ENCODE measurements around the gene ATAD3C.
"Not testable (repeated sequence)": the region's sequence is repeated elsewhere in the genome, so short reads cannot be mapped to it uniquely, and the experiment has no call there.

The ATAD3C gene

DNA sequence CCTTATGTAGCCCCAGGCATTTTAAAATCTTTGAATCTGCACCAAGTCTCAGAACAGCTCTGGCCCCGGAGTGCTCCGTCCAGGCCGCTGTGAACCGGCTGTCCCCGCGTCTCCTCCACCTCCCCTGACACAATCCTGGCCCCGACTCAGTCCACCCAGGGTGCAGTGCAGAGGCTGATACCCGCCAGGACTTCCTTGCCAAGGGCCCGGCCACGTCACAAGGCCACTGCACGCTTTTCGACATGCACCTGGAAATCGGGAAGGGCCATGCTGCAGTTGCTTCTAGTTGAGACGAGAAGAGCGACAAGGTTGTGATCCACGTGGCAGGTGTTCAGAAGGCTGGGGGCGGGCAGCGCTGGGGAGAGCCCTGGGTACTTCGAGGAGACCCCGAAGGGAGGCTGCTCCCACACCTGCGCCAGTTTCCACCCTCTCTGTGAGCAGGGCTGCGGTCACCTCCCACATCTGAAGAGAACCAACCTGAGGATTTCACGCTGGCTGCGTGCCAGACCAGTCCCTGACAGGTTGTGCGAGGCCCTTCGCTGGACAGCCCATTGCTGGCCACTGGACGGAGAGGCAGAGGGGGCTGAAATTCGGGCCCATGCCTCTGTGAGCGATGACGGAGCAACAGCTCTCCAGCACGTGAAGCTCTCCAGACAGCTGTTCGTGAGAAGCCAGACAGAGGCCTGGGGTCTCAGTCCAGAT lies 7.3 kb upstream of the ATAD3C start:
- no peak for DNase-seq (ENCODE audit: low read depth, low spot score)

DNA sequence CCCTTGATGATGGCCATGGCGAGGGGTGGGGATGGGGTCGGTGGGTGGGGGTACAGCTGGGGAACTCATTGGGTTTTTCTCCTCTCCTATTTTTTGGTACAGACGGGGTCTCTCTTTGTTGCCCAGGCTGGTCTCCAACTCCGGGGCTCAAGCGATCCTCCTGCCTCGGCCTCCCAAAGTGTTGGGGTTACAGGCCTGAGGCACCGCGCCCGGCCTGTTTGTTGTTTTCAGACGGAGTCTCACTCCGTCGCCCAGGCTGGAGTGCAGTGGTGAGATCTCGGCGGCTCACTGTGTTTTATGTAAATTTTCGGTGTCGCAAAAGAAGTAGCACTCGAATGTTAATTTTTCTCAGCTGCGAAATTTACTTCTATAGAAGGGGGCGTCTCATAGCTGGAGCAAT lies 2.9 kb upstream of the ATAD3C start:
- not testable (repeated sequence) for DNase-seq (ENCODE audit: low read depth, low spot score)

DNA sequence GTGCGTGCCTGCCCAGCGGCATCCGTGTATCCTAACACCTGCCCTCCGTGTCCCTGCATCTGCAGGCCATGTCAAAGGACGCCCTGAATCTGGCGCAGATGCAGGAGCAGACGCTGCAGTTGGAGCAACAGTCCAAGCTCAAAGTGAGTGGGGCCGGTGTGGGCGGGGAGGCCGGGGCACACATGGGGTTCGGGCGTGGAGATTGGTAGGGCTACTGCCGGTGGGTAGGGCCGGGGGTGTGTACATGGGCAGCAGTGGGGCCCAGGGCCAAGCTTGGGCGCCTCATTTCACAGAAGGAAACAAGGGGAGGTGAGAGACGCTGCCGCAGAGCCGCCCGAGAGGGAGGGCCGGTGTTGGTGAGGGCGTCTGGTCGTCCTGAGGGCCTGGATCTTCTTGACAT lies 1.1 kb downstream of the ATAD3C start:
- DNase-seq (ENCODE audit: low read depth, low spot score), result not testable (repeated sequence)

DNA sequence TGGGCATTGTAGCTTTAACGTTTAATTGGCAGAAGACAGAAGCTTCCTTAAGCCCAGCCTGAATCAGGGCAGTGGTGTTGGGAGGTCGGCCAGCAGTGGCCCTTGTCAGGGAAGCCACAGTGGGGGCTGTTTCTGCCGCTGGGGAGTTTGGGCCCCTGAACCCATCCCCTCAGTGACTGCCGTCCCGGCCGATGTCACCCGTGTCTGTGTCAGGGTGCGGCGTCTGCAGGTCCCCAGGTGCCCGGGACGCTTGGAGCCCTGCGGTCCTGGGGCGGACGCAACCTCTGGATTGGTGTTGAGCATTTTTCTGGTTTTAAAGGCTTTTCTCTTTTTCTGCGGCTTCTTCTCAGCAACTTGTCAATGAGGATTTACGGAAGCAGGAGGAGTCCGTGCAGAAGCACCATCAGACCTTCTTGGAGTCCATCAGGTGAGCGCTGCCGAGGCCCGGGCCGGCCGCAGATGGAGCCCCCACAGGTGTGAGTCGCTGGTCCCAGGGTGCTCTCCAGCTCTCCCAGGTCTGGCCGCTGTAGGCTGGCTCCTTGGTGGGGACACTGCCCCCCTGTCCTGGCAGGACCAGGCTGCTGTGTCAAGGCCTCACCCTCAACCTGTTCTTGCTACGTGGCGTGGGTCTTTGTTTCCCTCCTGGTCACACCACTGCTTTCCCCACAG lies 2.3 kb downstream of the ATAD3C start:
- no peak for DNase-seq (ENCODE audit: low read depth, low spot score)

DNA sequence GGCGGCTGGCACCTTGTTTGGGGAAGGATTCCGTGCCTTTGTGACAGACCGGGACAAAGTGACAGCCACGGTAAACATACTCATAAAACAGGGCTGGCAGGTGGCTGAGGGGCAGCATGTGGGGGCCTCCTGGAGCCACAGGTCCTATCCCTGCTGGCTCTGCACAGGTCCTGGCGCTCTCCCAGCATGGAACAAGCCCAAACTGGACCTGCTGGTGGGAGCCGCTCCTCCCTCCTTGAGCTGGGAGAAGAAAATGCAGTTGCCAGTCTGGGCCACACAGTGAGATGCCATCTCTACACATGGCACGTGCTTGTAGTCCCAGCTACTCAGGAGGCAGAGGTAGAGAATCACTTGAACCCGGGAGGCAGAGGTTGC lies 2.9 kb downstream of the ATAD3C start:
- DNase-seq (ENCODE audit: low read depth, low spot score), result not testable (repeated sequence)

DNA sequence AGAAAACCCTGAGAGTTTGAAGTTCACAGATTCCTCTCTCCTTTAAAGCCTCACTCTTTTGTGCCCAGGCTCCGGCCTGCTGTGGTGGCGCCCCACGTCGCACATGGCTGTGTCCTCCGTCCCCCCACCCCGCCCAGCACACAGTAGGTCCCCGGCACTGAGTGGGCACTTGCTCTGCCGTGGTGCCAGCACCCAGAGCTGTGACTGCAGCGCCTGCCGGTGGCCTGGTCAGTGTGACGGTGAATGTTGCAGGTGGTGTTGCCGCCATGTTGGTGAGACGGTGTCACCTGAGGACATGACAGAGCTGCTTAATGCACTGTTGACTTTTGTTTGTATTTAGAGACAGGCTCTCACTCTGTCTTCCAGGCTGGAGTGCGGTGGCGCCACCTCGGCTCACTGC lies 3.4 kb downstream of the ATAD3C start:
- no peak for DNase-seq (ENCODE audit: low read depth, low spot score)

DNA sequence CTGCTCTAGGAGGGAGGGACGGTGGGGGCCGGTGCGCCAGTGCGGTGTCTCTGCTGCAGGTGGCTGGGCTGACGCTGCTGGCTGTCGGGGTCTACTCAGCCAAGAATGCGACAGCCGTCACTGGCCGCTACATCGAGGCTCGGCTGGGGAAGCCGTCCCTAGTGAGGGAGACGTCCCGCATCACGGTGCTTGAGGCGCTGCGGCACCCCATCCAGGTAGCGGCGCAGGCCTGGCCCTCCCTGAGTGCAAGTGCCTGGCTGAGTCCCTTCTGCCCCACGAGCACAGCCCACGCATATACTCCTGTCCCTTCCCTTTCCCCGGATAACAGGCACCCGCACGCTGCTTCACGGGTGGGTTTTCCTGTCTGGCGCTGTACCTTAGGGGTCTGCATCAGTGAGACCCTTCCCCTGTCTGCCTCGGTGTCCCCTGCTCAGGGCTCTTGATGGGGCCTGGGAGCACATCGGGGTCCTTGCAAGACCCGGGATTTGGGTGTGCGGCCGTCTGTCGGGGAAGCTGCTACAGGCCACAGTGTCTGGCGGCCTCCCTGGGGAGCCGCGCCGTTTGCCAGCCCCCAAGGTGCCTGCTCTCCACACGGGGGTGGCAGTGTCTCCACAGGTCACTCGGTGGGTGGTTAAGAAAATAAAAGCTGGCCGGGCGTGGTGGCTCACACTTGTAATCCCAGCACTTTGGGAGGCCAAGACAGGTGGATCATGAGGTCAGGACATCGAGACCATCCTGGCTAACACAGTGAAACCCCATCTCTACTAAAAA lies 5.0 kb downstream of the ATAD3C start:
- DNase-seq (ENCODE audit: low read depth, low spot score), result not testable (repeated sequence)

DNA sequence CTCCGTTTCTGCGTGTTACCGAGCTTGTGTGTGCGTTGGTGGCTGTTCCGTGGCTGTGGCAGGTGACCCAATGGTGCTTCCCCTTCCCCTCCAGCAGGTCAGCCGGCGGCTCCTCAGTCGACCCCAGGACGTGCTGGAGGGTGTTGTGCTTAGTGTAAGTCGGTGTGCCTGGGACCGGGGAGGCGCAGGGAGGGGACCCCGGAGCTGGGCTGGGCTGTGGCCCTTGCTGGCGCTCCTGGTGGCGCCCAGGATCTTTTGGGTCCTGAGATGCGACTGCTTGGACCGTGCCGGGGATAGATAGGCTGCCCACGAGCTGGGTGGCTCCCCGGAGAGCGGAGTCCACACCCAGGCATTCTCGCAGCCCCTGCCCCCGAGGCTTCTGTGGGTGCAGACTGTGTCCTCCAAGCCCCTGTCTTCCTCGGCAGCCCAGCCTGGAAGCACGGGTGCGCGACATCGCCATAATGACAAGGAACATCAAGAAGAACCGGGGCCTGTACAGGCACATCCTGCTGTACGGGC lies 5.9 kb downstream of the ATAD3C start:
- DNase-seq (ENCODE audit: low read depth, low spot score), result no peak

DNA sequence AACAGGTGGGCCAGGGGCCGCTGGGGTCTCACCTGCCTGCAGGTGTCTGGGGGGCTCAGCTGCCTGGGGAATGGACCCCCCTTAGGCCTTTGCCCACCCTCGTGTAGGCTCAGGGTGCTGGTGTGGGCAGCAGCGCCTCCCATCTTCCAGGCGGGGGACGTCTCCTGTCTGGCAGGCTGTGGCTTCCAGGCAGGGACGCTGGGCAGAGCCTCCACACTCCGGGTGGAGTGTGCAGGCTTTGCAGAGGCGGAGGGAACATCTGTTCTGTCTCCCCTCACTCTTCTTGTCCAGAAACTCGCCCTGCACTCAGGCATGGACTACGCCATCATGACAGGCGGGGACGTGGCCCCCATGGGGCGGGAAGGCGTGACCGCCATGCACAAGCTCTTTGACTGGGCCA lies 6.4 kb downstream of the ATAD3C start:
- not testable (repeated sequence) for DNase-seq (ENCODE audit: low read depth, low spot score)

DNA sequence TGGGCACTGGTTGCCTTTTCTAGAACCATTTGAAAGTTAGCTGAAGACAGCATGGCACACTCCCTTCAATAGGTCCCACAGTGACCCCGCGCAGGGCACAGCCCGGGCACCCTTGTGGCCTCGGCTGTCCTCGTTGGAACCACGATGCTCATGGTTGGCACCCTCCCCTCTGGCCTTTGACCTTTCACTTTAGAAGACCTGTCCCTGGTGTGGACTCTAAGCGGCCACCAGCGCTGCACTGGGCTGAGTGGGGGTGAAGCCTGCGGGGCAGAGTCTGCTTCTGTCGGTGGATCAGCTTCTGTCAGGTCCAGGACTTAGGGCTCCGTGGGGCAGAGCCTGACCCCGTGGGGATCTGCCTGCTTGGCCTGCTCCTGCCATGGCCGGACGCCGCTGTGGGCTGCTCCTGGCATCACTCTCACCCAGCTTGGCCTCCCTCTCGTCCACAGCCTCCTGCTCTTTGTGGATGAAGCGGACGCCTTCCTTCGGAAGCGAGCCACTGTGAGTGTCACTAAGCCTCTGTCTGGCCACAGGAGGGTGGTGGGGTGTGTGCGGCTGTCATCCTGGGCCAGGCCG lies 7.3 kb downstream of the ATAD3C start:
- DNase-seq (ENCODE audit: low read depth, low spot score), result not testable (repeated sequence)

DNA sequence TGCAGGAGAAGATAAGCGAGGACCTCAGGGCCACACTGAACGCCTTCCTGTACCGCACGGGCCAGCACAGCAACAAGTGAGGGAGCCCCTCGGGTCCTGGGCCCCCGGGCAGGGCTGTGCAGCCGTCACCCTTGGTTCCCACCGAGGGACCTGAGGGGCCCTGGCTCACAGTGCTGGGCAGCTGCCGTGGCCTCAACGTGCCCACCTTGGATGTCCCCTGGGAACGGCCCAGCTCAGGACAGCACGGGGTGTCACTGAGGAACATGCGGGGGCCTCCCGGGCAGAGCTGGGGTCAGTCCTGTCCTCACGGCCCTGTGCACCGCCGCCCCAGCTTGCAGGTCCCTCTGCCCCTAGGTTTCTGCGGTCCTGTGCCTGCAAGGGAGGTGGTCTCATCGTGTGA lies 9.7 kb downstream of the ATAD3C start:
- not testable (repeated sequence) for DNase-seq (ENCODE audit: low read depth, low spot score)

DNA sequence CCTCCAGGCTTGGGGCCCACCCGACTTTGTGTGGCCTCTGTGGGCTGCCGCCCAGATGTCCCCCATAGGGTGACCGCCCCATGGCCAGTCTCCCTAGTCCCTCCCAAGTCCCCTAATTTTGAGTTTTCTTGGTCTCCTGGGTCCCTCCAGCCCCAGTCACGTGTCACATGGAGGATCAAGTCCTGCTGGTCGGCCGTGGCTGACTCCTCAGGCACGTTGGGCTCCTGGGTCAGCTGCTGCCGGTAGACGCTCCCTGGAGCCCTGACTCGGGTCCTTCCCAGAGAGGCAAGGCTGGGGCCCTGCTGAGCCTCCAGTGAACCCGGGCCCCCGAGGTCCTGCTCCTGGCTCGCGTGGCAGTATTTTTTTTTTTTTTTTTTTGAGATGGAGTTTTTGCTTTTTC lies 10.2 kb downstream of the ATAD3C start:
- not testable (repeated sequence) for DNase-seq (ENCODE audit: low read depth, low spot score)

DNA sequence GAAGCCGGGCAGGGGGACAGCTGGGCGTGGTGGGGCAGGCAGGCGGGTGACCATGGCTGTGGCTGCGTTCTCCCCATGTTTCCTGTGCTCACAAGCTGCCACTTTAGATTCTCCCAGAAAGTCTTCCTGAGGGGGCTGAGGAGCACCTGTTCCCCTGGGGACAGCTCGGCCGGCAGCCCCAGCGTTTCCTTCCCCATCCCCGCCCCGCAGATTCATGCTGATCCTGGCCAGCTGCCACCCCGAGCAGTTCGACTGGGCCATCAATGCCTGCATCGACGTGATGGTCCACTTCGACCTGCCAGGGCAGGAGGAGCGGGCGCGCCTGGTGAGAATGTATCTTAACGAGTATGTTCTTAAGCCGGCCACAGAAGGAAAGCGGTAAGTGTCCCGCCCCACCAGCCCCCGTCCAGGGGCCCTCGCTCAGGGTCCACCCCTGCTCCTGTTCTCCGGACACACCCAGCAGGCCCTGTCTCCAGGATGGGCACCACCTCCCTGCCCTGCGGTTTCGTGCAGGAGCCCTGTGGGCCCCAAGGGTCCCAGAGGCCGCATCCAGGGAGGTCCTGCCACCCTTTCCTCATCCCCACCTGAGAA lies 11.1 kb downstream of the ATAD3C start:
- no peak for DNase-seq (ENCODE audit: low read depth, low spot score)

DNA sequence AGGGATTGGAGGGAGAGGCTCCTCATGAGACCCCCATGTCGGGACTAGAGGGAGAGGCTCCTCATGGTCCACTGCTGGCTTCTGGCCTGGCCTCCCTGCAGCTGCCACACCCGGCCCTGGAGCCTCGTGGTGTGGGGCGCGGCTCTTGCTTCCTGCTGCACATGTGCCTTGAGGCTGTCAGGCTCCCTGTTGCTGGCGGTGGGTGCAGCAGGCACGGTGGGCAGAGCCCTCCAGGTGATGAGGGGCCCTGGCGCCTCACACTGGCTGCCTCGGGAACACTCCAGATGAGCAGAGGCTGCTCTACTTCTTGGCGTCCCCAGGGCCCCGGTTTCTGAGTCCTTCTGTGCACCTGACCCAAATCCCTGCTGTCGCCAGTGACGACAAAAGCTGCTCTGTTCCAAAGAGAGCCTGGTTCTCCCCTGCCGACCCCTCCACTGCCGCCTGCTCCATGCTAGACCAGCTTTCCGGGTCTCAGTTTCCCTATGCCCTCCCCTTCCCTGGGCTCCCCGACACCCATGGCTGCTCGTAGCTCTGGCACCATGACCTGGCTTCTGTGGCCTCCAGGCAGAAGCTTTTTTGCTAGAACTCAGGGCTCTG lies 12.3 kb downstream of the ATAD3C start:
- DNase-seq (ENCODE audit: low read depth, low spot score), result no peak

DNA sequence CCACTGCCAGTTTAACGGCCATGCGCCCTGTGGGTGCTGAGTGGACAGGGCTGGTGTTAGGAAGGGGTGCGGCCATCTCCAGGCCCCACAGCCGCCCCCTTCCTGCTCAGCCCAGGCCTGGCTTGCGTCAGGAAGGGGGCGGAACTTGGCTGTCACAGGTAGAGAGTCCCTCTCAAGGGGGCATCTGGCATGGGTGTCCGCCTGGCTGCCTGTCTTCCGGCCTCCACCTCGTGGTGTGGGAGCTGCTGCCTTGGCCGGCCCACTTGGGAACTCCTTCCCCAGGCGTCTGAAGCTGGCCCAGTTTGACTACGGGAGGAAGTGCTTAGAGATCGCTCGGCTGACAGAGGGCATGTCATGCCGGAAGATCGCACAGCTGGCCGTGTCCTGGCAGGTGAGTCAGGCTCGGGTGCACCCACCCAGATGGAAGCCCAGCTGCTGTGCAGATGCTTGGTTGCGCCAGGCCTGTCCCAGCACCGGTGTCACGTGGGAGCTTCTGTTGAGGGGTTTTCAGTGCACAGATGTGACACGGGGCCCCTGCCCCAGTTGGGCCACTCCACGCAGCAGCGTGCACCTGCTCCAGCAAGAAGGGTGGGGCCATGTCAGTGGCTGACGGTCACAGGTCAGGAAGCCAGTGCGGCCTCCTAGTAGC lies 13.0 kb downstream of the ATAD3C start:
- peak; percentile 43 for DNase-seq (ENCODE audit: low read depth, low spot score)

DNA sequence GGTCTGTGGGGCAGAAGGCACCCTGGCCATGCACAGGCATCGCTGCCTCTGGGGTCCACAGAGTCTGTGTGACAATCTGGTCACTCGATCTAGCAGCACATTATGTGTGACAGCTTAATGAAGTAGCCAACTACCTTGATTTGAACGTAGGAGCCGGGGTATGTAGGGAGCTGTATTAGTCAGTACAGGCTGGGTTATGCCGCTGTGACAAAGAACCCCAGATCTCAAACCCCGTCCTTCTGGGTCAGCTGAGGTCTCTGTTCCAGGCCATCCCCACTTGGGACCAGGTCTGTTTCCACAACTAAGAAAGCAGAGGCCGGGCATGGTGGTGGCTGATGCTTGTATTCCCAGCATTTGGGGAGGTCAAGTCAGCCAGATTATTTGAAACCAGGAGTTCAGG lies 13.8 kb downstream of the ATAD3C start:
- no peak for DNase-seq (ENCODE audit: low read depth, low spot score)

DNA sequence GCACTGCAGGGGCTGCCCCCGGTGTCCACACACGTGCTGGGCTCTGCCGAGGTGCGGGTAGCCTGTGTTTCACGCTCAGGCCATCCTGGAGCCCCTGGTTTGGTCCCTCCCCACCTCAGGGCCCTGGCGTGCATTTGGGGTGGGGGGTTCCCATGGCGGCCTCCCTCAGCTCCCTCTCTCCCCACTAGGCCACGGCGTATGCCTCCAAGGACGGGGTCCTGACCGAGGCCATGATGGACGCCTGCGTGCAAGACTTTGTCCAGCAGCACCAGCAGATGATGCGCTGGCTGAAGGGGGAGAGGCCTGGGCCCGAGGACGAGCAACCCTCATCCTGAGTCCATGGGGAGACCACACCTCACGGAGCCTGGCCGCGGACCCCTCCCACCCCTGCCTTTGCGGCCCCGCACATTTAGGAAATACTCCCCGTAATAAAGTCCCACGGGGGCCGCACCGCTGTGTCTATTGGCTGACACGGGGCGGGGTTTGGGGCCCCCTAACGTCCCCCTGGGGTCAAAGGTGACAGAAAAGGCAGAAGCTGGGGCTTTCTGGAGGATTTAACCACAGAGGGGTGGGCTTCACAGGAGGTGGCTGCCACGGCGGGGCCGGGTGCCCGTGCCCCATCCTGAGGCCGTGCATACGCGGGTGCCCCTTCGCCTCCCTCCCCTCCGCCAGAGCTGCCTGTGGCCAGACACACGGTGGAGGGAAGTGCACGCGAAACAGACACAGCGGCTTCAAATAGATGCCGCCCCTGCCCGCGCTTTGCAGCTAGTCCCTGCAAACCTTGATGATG lies 18.9 kb downstream of the ATAD3C start:
- DNase-seq (ENCODE audit: low read depth, low spot score), result not testable (repeated sequence)

DNA sequence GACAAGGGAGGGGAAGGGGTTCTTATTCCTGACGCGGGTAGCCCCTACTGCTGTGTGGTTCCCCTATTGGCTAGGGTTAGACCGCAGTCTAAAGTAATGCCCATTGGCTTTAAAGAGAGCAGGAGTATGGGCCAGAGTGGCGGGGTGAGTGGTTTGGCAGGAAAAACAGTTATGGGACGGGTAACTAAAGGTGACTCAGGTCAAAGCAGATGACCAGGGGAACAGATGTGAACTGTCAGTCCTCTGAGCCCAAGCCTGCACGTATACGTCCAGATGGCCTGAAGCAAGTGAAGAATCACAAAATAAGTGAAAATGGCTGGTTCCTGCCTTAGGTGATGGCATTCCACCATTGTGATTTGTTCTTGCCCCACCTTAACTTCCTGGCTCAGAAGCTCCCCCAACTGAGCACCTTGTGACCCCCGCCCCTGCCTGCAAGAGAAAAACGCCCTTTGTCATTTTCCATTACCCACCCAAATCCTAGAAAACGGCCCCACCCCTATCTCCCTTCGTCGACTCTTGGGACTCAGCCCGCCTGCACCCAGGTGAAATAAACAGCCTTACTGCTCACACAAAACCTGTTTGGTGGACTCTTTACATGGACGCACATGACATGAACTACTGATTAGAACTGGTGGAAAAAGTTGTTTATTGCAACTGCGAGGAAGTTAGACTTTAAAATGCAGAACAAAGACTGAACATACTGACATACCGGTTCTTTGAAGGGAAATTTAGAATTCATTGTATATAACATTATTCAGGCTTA lies 21.3 kb downstream of the ATAD3C start:
- DNase-seq (ENCODE audit: low read depth, low spot score), result peak; percentile 39

DNA sequence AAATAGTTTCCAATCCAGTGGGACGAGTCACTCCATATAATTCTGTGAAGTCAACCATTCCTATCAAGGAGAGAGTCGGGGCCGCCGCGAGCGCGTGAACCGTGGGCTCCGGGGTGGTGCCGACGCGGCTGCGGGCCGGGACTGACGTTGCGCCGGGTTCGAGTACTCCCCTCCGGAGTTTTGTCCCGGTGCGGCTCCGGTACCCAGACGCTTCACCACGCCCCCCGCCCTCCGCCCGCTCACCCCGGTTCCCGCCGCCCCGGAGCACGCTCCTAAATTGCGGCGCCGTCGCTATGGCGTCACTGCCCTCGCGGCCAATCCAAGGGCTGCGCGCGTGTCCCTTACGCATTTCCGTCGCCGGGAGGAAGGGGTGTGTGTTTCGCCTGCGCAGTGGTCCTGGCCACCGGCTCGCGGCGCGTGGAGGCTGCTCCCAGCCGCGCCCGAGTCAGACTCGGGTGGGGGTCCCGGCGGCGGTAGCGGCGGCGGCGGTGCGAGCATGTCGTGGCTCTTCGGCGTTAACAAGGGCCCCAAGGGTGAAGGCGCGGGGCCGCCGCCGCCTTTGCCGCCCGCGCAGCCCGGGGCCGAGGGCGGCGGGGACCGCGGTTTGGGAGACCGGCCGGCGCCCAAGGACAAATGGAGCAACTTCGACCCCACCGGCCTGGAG lies 22.0 kb downstream of the ATAD3C start, which contains the start of gene ATAD3B:
ATAD3B (plus strand) TSS at position 377 of the 664 bp plus-strand sequence; CDS start at position 497, 120 bp downstream.
- peak; percentile 91 for DNase-seq (ENCODE audit: low read depth, low spot score)
